ENCODE measurements around the gene THAP7.

Gene THAP7

GRCh38 chr22:20962491-20962945 lies 39.4 kb downstream of the THAP7 start:
- no peak overlapping the region for H3K4me3 ChIP-seq (ENCODE audit: low read length in 2 of 2)
- H3K27ac ChIP-seq (ENCODE audit: low read depth in 2 of 2, low read length in 2 of 2), result no peak overlapping the region
- peaks cover 40 to 42% of the 10 kb centered on the region in 2 donors for H3K4me1 ChIP-seq (ENCODE audit: control insufficient read depth in 2 of 2, insufficient read depth in 2 of 2, low read length in 2 of 2)

GRCh38 chr22:20960609-20961008 lies 41.3 kb downstream of the THAP7 start:
- peaks cover 28 to 30% of the 10 kb centered on the region in 2 donors for H3K4me1 ChIP-seq (ENCODE audit: control insufficient read depth in 2 of 2, insufficient read depth in 2 of 2, low read length in 2 of 2)

More at GRCh38 chr22:20962491-20962945, 39.4 kb downstream of the THAP7 start:
- Histone ChIP-seq H3K36me3 (ENCODE audit: control insufficient read depth in 2 of 2, insufficient read depth in 2 of 2, low read length in 2 of 2) (no peaks in the 10 kb centered on the region), H3K27me3 (ENCODE audit: control insufficient read depth in 2 of 2, insufficient read depth in 2 of 2, low read length in 2 of 2) (no peaks in the 10 kb centered on the region), H3K9ac (ENCODE audit: low read depth in 1 of 2, low read length in 2 of 2) (no peak overlapping the region), H3K9me3 (ENCODE audit: control insufficient read depth in 2 of 2, low read length in 2 of 2) (no peaks in the 10 kb centered on the region)

DNA sequence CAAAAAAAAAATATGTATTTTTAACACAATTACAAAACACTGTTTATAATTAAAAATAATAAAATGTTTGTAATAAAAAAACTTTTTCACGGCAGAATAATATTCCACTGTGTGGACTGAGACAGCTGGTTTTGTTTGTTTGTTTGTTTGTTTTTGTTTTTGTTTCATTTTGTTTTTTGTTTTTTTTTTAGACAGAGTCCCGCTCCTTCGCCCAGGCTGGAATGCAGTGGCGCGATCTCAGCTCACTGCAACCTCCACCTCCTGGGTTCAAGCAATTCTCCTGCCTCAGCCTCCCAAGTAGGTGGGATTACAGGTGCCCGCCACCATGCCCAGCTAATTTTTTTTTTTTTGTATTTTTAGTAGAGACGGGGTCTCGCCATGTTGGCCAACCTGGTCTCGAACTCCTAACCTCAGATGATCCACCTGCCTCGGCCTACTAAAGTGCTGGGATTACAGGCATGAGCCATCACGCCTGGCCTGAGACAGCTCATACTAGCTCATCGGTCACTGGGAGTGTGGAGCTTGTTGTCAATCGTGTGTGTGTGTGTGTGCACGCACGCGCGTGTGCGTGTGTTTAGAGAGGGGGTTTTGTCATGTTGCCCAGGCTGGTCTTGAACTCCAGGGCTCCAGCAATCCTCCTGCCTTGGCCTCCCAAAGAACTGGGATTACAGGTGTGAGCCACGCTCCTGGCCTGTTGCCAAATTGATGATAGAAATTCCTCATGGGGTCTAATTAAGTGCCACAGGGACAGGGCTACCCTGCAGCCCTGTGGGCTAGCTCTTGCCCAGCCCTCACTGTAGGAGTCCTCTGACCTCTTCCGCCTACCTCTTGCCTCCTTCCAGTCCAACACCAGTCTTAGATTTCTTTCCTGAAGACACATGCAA lies 42.1 kb downstream of the THAP7 start:
- Histone ChIP-seq H3K9me3 (ENCODE audit: control insufficient read depth in 2 of 2, low read length in 2 of 2) (no peaks in the 10 kb centered on the region), H3K36me3 (ENCODE audit: control insufficient read depth in 2 of 2, insufficient read depth in 2 of 2, low read length in 2 of 2) (no peaks in the 10 kb centered on the region), H3K4me1 (ENCODE audit: control insufficient read depth in 2 of 2, insufficient read depth in 2 of 2, low read length in 2 of 2) (peaks cover 23 to 30% of the 10 kb centered on the region in 2 donors), H3K27ac (ENCODE audit: low read depth in 2 of 2, low read length in 2 of 2) (no peak overlapping the region), H3K4me3 (ENCODE audit: low read length in 2 of 2) (no peak overlapping the region), H3K27me3 (ENCODE audit: control insufficient read depth in 2 of 2, insufficient read depth in 2 of 2, low read length in 2 of 2) (no peaks in the 10 kb centered on the region), H3K9ac (ENCODE audit: low read depth in 1 of 2, low read length in 2 of 2) (no peak overlapping the region)

More at GRCh38 chr22:20960609-20961008, 41.3 kb downstream of the THAP7 start:
- Histone ChIP-seq H3K27ac (ENCODE audit: low read depth in 2 of 2, low read length in 2 of 2) (no peak overlapping the region), H3K4me3 (ENCODE audit: low read length in 2 of 2) (no peak overlapping the region), H3K9ac (ENCODE audit: low read depth in 1 of 2, low read length in 2 of 2) (no peak overlapping the region), H3K36me3 (ENCODE audit: control insufficient read depth in 2 of 2, insufficient read depth in 2 of 2, low read length in 2 of 2) (no peaks in the 10 kb centered on the region), H3K27me3 (ENCODE audit: control insufficient read depth in 2 of 2, insufficient read depth in 2 of 2, low read length in 2 of 2) (no peaks in the 10 kb centered on the region), H3K9me3 (ENCODE audit: control insufficient read depth in 2 of 2, low read length in 2 of 2) (no peaks in the 10 kb centered on the region)

- Histone ChIP-seq H3K4me3 (ENCODE audit: low read length in 2 of 2) (peak overlapping the region; percentile 86 to 98), H3K27me3 (ENCODE audit: control insufficient read depth in 2 of 2, insufficient read depth in 2 of 2, low read length in 2 of 2) (no peaks in the 10 kb centered on the region), H3K4me1 (ENCODE audit: control insufficient read depth in 2 of 2, insufficient read depth in 2 of 2, low read length in 2 of 2) (peaks cover 24 to 38% of the 10 kb centered on the region in 2 donors), H3K9ac (ENCODE audit: low read depth in 1 of 2, low read length in 2 of 2) (peak overlapping the region; percentile 95 to 97), H3K9me3 (ENCODE audit: control insufficient read depth in 2 of 2, low read length in 2 of 2) (no peaks in the 10 kb centered on the region), H3K27ac (ENCODE audit: low read depth in 2 of 2, low read length in 2 of 2) (peak overlapping the region; percentile 96 to 99), H3K36me3 (ENCODE audit: control insufficient read depth in 2 of 2, insufficient read depth in 2 of 2, low read length in 2 of 2) (peaks cover 3 to 7% of the 10 kb centered on the region in 2 donors)
Measured at GRCh38 chr22:20957683-20958431, 44.1 kb downstream of the THAP7 start.

- H3K9ac ChIP-seq (ENCODE audit: low read depth in 1 of 2, low read length in 2 of 2), result peak overlapping the region; percentile 95 to 97
- H3K27me3 ChIP-seq (ENCODE audit: control insufficient read depth in 2 of 2, insufficient read depth in 2 of 2, low read length in 2 of 2), result no peaks in the 10 kb centered on the region
- H3K4me3 ChIP-seq (ENCODE audit: low read length in 2 of 2), result peak overlapping the region; percentile 86 to 98
- no peaks in the 10 kb centered on the region for H3K9me3 ChIP-seq (ENCODE audit: control insufficient read depth in 2 of 2, low read length in 2 of 2)
- H3K36me3 ChIP-seq (ENCODE audit: control insufficient read depth in 2 of 2, insufficient read depth in 2 of 2, low read length in 2 of 2), result peaks cover 10 to 13% of the 10 kb centered on the region in 2 donors
- peak overlapping the region; percentile 96 to 99 for H3K27ac ChIP-seq (ENCODE audit: low read depth in 2 of 2, low read length in 2 of 2)
- H3K4me1 ChIP-seq (ENCODE audit: control insufficient read depth in 2 of 2, insufficient read depth in 2 of 2, low read length in 2 of 2), result peaks cover 31 to 44% of the 10 kb centered on the region in 2 donors
Measured at GRCh38 chr22:20957102-20957682, 44.7 kb downstream of the THAP7 start.

GRCh38 chr22:20956258-20957101 lies 45.4 kb downstream of the THAP7 start:
- Histone ChIP-seq H3K9me3 (ENCODE audit: control insufficient read depth in 2 of 2, low read length in 2 of 2) (no peaks in the 10 kb centered on the region), H3K27ac (ENCODE audit: low read depth in 2 of 2, low read length in 2 of 2) (peak overlapping the region; percentile 96 to 99), H3K9ac (ENCODE audit: low read depth in 1 of 2, low read length in 2 of 2) (peak overlapping the region; percentile 95 to 97), H3K4me1 (ENCODE audit: control insufficient read depth in 2 of 2, insufficient read depth in 2 of 2, low read length in 2 of 2) (peaks cover 35 to 47% of the 10 kb centered on the region in 2 donors), H3K36me3 (ENCODE audit: control insufficient read depth in 2 of 2, insufficient read depth in 2 of 2, low read length in 2 of 2) (peaks cover 16 to 18% of the 10 kb centered on the region in 2 donors), H3K27me3 (ENCODE audit: control insufficient read depth in 2 of 2, insufficient read depth in 2 of 2, low read length in 2 of 2) (no peaks in the 10 kb centered on the region), H3K4me3 (ENCODE audit: low read length in 2 of 2) (peak overlapping the region; percentile 86 to 98)

DNA sequence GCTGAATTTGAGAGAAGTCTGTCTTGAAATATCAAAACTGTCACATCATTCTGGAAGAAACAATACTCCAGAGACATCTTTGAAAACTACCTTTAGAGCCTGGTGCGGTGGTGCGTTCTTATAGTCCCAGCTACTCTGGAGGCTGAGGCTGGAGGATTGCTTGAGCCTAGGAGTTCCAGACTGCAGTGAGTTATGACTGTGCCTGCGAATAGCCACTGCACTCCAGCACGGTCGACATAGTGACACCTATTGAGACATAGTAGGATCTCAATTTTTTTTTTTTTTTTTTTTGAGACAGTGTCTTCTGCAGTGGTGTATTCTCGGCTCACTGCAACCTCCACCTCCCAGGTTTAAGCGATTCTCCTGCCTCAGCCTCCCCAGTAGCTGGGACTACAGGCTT lies 46.4 kb downstream of the THAP7 start:
- H3K9ac ChIP-seq (ENCODE audit: low read depth in 1 of 2, low read length in 2 of 2), result peak overlapping the region in 1 of 2 donors; percentile 97
- peaks cover 42 to 56% of the 10 kb centered on the region in 2 donors for H3K4me1 ChIP-seq (ENCODE audit: control insufficient read depth in 2 of 2, insufficient read depth in 2 of 2, low read length in 2 of 2)
- peak overlapping the region; percentile 96 to 99 for H3K27ac ChIP-seq (ENCODE audit: low read depth in 2 of 2, low read length in 2 of 2)
- no peaks in the 10 kb centered on the region for H3K9me3 ChIP-seq (ENCODE audit: control insufficient read depth in 2 of 2, low read length in 2 of 2)
- H3K36me3 ChIP-seq (ENCODE audit: control insufficient read depth in 2 of 2, insufficient read depth in 2 of 2, low read length in 2 of 2), result peaks cover 25 to 28% of the 10 kb centered on the region in 2 donors
- H3K27me3 ChIP-seq (ENCODE audit: control insufficient read depth in 2 of 2, insufficient read depth in 2 of 2, low read length in 2 of 2), result no peaks in the 10 kb centered on the region
- H3K4me3 ChIP-seq (ENCODE audit: low read length in 2 of 2), result peak overlapping the region; percentile 86 to 98

DNA sequence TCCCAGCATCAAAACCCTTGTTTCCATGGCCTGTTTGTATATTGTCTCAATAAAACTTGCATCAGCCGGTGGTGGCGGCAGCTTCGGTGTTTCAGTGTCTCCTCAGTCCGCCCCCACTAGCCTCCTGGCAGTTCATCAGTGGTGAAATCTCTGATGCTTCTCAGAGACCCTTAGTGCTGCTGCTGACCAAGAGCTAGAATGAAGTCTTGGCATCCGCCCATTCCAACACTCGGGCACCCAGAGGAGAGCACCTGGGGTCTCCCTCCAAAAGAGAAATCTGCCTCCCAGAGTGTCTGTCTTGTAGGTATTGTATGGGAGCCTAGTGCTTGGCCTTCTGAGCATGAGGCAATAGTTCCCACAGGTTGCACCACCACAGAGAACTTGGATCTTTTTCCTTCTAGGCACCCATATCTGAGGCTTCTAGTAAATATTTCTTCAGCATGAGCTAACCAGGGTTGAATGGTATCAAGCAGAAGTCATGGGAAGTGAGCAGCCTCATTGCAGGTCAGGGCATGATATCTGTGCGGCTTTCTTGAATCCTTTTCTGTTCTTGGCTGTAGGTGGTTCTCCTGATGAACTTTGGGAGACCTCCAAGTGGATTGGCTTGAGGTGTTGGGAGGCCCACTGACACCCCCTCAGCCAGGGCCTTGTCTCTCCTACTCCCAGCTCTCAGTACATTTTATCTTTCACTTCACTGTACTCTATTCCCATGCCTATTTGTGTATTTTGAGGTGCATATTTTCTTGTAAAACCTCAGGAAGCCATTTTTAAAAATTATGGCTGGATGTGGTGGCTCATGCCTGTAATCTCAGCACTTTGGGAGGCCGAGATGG lies 48.0 kb downstream of the THAP7 start:
- Histone ChIP-seq H3K9ac (ENCODE audit: low read depth in 1 of 2, low read length in 2 of 2) (peak overlapping the region in 1 of 2 donors; percentile 44), H3K4me3 (ENCODE audit: low read length in 2 of 2) (peak overlapping the region; percentile 34 to 38), H3K27ac (ENCODE audit: low read depth in 2 of 2, low read length in 2 of 2) (peak overlapping the region; percentile 87 to 92), H3K4me1 (ENCODE audit: control insufficient read depth in 2 of 2, insufficient read depth in 2 of 2, low read length in 2 of 2) (peaks cover 48 to 67% of the 10 kb centered on the region in 2 donors), H3K27me3 (ENCODE audit: control insufficient read depth in 2 of 2, insufficient read depth in 2 of 2, low read length in 2 of 2) (no peaks in the 10 kb centered on the region), H3K9me3 (ENCODE audit: control insufficient read depth in 2 of 2, low read length in 2 of 2) (no peaks in the 10 kb centered on the region), H3K36me3 (ENCODE audit: control insufficient read depth in 2 of 2, insufficient read depth in 2 of 2, low read length in 2 of 2) (peaks cover 36 to 38% of the 10 kb centered on the region in 2 donors)

DNA sequence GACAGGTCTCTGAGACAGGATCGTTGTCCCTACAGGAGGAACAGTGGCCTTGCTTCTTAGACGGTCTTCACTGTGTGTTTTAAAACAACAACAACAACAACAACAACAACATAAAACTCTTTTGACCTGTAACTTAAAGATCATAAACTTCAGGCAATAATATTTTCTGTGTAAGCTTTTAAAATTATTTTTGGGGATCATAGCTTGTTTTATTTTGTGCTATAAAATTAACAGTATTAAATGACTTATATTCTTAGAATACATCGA lies 48.6 kb downstream of the THAP7 start:
- Histone ChIP-seq H3K27me3 (ENCODE audit: control insufficient read depth in 2 of 2, insufficient read depth in 2 of 2, low read length in 2 of 2) (no peaks in the 10 kb centered on the region), H3K9ac (ENCODE audit: low read depth in 1 of 2, low read length in 2 of 2) (peak overlapping the region in 1 of 2 donors; percentile 44), H3K4me1 (ENCODE audit: control insufficient read depth in 2 of 2, insufficient read depth in 2 of 2, low read length in 2 of 2) (peaks cover 47 to 70% of the 10 kb centered on the region in 2 donors), H3K9me3 (ENCODE audit: control insufficient read depth in 2 of 2, low read length in 2 of 2) (no peaks in the 10 kb centered on the region), H3K36me3 (ENCODE audit: control insufficient read depth in 2 of 2, insufficient read depth in 2 of 2, low read length in 2 of 2) (peaks cover 36 to 38% of the 10 kb centered on the region in 2 donors), H3K4me3 (ENCODE audit: low read length in 2 of 2) (peak overlapping the region; percentile 34 to 38), H3K27ac (ENCODE audit: low read depth in 2 of 2, low read length in 2 of 2) (peak overlapping the region; percentile 87 to 92)

Measured in mucosa of rectum (tissue), 2 donors.